GM10847 (cell line): ENCODE results near the gene FOXP4.

Experiments used
- POLR2A ChIP-seq: IDR thresholded peaks from 2 replicates; pipeline ENCODE4 v1.6.1; 2011; ENCODE audit not compliant: insufficient read length; ENCODE audit errors: extremely low read depth

FOXP4 gene

DNA sequence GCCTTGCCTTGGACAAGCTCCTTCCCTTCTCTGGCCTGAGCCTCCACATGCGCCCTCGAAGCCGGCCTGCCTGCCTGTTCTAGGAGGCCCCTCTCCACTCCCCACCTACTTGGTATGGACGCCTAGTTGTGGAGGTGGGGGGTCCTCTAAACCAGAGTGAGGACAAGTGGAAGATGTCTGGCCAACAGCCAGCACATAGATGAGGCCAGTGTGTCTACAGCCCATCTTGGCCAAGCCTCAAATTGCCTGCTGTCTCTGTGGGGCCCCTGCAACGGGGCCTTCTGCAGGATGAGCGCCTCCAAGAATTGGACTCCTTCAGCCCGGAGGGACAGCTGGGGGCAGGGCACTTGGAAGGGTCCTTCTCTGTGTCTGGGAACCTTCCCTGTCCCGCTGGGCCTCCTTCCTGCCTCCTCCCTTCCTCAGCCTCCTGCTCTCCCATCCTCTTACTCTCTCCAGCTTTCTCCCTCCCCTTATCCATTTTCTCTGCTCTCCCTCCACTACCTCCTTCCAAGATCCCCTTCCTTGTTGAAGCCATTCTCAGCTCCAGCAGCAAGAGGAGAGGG is 93.7 kb downstream of the FOXP4 start:
- no peak for TF ChIP-seq POLR2A

DNA sequence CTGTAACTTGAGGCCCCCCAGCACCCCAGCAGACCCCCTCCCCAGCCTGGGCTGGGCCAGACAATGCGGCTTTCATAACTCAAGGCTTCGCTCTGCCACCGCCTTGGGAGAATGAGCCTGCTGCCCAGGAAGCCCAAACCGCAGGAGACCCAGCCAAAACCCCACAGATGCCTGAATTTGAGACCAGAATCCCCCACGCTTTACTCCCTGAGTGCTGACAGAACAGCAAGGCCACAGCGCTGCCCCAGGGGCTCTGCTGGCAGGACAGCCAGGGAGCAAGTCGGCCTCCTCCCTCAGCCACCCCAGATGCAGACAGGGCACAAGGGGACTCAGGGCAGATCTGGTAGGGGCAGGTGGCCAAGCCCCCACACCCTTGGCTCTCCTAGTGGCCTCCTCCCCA is 94.2 kb downstream of the FOXP4 start:
- no peak for TF ChIP-seq POLR2A

DNA sequence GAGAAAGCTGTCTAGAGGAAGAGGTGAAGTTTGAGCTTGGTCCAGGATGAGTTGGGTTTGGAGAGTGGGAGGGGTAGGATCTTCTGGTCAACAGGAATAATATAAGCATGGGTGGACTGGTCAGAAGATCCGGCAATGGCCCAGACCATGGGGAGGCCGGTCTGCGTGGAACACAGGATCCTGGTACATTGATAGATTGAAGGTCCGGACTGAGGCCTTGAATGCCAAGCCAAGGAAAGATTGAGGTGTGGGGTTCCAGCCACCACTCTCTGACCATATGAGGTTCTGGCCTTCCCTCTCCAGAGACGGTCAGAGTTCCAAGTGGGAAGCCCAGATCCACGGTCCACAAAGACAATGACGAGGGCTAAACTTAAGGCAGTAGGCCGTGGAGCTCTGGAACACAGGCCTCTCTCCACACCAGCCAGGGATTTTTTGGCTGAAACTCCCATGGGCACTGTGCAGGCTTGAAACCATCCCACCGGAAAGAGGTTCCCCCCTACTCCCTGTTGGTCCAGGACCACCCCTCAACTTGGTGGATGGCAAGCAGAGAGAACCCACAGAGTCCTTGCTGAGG is 95.3 kb downstream of the FOXP4 start:
- no peak for TF ChIP-seq POLR2A

DNA sequence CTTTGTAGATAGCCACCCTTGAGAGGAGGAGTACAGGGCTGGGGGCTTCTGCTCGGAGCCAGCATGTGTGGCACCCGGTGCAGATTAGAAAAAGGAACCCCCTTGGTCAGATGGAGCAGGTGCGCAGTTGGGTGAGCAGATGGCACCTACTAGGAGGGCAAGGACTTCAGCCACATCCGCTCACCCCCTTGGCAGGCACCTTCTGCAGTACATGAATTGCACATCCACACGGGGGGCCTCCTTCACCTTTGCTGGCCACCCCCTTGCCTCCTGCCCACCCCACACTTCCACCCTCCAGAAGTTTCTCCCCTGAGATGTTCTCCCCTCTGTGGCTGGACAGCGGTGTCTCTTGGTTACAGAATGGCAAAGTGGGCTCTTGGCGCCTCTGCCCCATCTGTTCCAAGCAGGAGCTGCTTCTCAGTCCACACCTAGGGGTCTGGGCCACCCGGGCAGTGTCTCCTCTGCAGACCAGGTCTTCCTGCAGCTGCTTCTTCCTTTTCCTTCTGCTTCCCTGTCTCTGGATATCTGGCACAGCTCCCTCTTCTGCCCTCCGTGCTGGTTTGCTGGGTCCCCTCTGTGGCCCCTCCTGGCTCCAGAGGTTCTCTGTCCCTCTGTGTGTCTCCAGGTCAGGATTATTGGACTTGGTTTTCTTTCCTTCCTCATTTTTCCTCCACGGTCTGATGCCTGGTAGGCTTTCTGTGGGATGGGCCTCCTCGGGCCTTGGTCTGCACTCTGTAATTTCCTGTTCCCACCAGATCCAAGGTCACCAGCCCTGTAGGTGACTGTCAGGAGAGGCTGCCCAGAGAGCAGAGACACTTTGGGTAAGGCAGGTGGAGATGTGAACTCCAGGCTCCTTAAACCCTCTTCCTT is 96.1 kb downstream of the FOXP4 start:
- TF ChIP-seq POLR2A = no peak

DNA sequence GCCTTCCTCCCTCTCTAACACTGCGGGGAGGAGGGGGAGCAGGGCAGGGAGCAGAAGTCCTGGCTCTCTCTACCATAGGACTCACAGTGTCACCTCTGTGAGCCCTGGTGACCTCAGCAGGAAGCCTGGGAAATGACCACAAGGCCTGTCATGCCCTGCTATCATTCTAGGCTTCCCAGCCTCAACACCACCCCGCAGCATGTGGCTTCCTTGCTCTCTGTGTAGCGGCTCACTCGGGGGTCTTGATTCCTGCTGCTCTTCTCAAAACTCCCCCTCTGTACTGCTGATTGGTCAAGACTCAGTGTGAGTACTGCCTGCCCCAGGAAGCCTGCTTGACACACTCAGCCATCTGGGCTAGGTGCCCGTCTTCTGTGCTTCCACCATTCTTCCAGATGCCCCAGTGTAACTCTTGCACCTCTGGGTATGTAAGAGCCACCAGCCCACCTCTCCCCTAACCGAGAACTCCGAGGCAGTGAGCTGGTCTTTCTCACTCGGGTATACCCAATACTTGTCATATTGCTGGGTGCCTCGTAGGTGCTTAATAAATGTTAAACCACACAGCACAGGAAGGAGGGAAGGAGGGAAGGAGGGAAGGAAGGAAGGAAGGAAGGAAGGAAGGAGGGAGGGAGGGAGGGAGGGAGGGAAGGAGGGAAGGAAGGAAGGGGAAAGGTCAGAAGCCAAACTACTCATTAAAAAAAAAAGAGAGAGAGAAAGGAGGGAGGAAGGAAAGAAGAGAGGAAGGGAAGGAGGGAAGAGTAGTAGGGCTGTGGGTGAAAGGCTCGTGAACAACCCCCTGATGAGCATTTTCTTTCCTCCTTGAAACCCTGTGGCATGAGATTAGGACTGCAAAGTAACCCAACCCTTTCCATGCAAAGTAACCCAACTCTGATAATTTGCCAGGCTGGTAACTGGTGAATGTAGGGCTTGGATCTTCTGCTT is 97.0 kb downstream of the FOXP4 start:
- no peak for TF ChIP-seq POLR2A

DNA sequence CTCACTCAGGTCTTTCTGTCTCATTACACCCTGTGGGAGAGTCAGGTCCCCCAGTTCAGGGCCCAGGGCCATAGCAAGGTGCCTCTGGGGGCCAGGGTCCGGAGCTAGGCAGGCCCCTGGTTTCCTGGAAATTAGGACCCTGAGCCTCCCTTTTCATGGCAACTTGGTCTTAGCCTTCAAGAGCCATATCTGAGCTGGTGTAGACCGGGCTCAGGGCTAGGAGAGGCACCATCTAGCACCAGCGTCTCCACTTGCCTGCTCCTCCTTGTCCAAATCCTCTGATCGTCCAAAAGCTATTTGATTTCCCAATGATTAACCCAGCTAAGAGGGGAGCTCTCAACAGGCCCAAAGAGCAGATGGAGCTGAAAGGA is 97.7 kb downstream of the FOXP4 start:
- no peak for TF ChIP-seq POLR2A

DNA sequence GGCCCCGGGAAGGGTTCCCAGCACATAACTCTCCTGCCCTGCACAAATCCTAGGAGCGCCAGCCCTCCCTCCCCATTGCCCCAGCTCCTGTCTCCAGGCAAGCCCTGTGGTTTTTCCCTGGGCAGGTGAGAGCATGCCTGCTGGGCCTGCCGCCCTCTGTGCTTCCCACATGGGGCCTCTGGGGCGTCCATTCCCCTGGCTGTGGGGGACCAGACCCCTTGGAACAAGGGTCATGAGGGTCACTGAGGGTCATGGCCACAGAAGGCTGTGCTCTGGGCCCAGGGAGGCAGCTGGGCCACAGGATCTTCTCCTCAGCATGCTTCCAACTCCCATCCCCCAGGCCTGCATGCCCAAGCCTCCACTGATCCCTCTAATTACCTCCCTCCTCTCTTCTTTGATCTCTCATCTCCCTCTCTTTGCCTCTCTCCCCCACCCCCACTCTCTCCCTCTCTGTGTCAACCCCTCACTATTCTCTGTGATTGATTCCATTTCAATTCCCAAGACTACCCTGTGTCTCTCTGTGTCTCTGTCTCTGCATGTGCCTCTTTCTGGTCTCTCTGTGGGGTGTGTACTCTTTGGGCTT is 98.2 kb downstream of the FOXP4 start:
- TF ChIP-seq POLR2A = no peak

DNA sequence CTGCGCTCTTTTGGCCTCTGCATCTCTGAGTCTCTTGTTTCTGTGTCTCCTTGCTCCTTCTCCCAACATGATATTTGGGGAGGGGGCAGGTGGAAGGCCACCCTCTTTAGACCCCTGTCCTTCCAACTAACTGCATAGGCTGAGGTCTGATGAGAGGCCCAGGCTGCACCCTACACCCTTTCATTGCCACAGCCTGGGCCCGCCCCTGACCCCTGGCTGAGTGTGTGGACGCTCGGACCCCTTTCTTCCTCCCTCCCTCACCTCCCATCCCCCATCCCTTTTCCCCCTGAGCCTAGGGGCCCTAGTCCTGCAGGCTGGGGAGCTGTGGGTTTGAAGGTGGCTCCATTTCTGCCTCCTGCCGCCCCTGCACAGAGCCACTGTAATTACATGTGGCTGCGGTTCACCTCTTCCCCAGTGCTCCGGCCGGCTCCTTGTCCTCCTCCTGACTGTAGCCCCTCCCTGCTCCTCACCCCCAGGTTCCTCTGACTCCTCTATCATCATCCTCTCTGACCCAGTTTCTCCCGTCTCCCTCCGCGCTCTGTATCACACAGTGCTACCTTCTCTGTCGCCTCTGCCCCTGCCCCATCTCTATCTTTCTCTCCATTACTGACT is 98.9 kb downstream of the FOXP4 start:
- no peak for TF ChIP-seq POLR2A

DNA sequence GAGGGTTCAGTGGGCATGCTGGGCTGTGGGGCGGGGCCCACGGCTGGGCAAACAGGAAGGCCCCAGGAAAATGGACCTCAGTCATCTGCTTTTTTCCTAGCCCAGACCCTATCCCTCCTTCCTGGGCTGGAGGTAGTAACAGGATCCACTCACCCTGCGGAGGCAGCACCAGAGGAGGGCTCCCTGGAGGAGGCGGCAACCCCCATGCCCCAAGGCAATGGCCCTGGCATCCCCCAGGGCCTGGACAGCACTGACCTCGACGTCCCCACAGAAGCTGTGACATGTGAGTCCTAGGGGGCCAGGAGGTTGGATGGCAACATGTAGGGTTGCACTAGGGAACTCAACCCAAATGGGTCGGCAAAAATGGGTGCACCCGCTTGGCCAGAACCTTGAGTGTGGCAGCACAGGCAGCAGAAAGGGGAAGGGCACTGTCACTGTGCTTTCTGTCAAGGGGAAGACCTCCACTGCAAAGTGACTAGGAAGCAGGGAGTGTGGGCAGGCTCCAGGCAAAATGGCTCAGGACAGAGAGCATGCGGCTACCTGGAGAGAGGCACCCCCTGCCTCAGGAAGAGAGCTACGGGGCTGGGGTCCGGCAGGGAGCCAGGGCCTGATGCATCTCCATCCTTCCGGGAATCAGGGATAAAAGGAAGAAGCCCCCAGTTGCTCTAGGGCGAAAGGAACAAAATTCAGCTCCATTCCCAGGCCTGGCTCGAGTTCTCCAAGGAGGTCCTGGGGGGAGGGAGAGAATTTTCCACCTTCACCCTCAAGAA is 100.0 kb downstream of the FOXP4 start:
- TF ChIP-seq POLR2A = no peak

DNA sequence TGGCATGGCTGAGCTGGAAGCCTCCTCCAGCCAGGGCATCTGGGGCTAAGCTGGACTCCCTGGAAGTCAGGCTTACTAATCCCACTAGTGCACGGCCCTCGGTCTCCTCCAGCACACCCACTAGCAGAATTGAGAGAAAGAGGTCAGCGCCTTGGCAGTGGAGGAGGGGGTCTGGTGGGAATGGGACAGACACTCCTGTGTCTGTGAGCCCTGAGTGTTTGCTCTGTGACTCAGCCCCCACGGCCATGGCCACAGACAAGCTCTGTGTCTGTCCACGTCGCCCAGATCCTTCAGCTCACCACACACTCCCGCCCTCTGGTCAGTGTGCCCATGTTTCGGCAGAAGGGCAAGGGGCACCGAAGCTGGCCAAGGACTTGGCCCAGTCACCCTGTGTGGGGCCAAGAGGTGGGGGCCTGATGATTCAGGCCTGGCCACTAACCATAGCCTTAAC is 100.9 kb downstream of the FOXP4 start:
- TF ChIP-seq POLR2A = no peak

DNA sequence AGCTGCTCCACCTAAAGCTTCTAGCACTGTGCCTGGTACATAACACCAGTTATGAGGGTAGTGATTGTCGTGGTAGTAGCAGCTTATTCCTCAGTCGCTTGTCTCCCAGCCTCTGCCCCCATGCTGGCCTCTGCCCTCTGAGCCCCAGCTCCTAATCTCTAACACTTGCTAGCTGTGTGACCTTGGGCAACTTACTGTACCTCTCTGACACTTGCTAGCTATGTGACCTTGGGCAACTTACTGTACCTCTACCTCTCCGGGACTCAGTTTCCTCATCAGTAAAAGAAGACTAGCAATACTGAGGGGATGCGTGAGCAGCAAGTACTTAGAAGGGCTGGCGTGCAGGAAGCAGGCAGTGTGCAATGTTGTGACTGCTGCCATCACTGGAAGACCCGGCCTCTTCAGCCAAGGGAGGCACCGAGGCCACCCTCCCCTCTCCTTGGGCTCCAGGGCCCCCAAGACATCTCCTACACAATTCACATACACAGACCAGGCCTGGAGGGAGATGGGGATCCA is 101.9 kb downstream of the FOXP4 start:
- TF ChIP-seq POLR2A = no peak

DNA sequence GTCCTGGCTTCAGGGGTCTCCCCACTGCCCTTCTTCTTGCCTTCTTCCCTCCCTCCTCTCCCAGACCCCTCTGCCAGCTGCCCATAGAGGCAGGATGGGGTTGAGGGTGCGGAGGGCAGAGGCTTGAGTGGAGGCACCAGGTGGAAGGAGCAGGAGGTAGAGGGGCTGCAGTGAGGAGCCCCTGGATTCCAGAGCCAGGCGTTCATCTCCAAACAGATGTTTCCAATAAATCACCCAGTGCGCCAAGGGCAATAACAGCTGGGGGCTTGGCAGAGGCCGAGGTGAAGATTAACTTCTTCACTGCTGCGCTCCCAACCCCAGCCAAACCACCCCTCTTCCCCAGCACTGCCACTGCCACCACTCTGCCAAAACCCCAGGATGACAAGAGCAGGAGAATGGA is 102.7 kb downstream of the FOXP4 start:
- no peak for TF ChIP-seq POLR2A

DNA sequence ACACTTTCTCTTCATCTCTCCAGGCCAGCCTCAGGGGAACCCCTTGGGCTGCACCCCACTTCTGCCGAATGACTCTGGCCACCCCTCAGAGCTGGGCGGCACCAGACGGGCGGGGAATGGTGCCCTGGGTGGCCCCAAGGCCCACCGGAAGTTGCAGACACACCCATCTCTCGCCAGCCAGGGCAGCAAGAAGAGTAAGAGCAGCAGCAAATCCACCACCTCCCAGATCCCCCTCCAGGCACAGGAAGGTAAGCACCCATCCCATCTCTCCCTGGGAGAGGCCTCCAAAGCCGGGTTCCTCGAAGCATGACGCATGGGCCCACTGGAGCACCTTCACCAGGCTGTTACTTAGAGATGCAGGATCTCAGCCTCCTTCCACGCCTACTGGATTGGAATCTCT is 103.4 kb downstream of the FOXP4 start:
- no peak for TF ChIP-seq POLR2A

DNA sequence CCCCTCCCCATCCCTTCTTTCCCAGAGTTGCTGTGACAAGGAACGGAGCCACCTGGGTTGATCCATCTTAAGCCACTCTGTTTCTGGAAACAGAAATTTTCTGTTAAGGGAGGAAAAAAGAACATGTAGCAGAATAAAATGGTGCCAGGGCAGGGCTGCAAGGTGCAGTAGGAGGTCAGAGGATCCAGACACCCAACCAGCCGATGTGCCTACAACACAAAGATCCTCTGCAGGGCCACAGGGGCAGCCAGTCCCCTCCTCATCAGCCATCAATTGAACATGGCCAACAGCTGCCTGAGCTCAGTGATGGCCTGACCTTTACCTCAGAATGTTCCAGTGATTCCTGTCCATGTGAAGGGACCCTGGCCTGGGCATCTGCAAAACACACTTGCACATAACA is 103.9 kb downstream of the FOXP4 start:
- TF ChIP-seq POLR2A = no peak
